Activated naive CD8-positive, alpha-beta T cell treated with anti-CD3 and anti-CD28 coated beads for 36 hours (primary cell): ENCODE measurements around the gene NAT14. TPM values are rescaled to one million over a fixed set of nuclear protein-coding genes. Genes with fewer than 3 reads are reported as not detected.

ENCODE experiments used
- total RNA-seq, 2 experiments: library from RNA; stranded (reverse); gene quantifications; one replicate each; pipeline ENCODE4 v1.2.3, GENCODE V29; 2021

Gene NAT14
- total RNA-seq, 2 experiments from 2014 or later, result 24.8 to 24.9 TPM

Other genes starting within 250 kb of the NAT14 start
- 100 to 1,000 TPM; 226 to 227 TPM for gene PPP6R1, start 226.2 kb upstream of the NAT14 start, total RNA-seq
- gene HSPBP1, start 205.1 kb upstream of the NAT14 start, total RNA-seq, result 10 to 100 TPM; 68.0 to 69.7 TPM
- 1 to 10 TPM; 5.6 to 6.4 TPM for gene BRSK1, start 201.2 kb upstream of the NAT14 start, total RNA-seq
- not detected for gene TMEM150B, start 159.8 kb upstream of the NAT14 start, total RNA-seq
- 10 to 100 TPM; 14.9 to 15.4 TPM for gene KMT5C, start 145.3 kb upstream of the NAT14 start, total RNA-seq
- not detected for gene COX6B2, start 130.5 kb upstream of the NAT14 start, total RNA-seq
- not detected for gene GARIN5B, start 121.9 kb upstream of the NAT14 start, total RNA-seq
- not detected for gene IL11, start 114.7 kb upstream of the NAT14 start, total RNA-seq
- gene TMEM190, start 108.4 kb upstream of the NAT14 start, total RNA-seq, result not detected
- gene TMEM238, start 100.9 kb upstream of the NAT14 start, total RNA-seq, result 10 to 100 TPM; 10.1 to 10.8 TPM
- gene RPL28, start 99.3 kb upstream of the NAT14 start, total RNA-seq, result 1,000 to 10,000 TPM; 2,585 to 2,613 TPM
- 100 to 1,000 TPM; 323 to 325 TPM for gene UBE2S, start 77.4 kb upstream of the NAT14 start, total RNA-seq
- gene SHISA7, start 41.9 kb upstream of the NAT14 start, total RNA-seq, result not detected
- 10 to 100 TPM; 35.7 to 37.5 TPM for gene ISOC2, start 23.5 kb upstream of the NAT14 start, total RNA-seq
- not detected for gene C19orf85, start 20.4 kb upstream of the NAT14 start, total RNA-seq
- gene ZNF628, start 8.6 kb upstream of the NAT14 start, total RNA-seq, result 10 to 100 TPM in 1 of 2 experiments, 1 to 10 TPM in 1; 8.8 to 10.3 TPM
- gene SSC5D, start 3.2 kb downstream of the NAT14 start, total RNA-seq, result 1 to 10 TPM in 1 of 2 experiments, under 1 TPM in 1; 0.46 to 1.4 TPM
- gene SBK2, start 51.9 kb downstream of the NAT14 start, total RNA-seq, result not detected
- not detected for gene SBK3, start 60.4 kb downstream of the NAT14 start, total RNA-seq
- gene ZNF579, start 95.7 kb downstream of the NAT14 start, total RNA-seq, result 1 to 10 TPM; 5.5 to 6.1 TPM
- gene FIZ1, start 114.3 kb downstream of the NAT14 start, total RNA-seq, result 10 to 100 TPM; 19.8 to 20.7 TPM
- 10 to 100 TPM; 10.8 to 11.5 TPM for gene ZNF524, start 115.1 kb downstream of the NAT14 start, total RNA-seq
- gene ZNF865, start 120.5 kb downstream of the NAT14 start, total RNA-seq, result 10 to 100 TPM; 10.5 to 10.7 TPM
- gene ZNF784, start 139.4 kb downstream of the NAT14 start, total RNA-seq, result 1 to 10 TPM; 3.7 to 3.9 TPM
- gene ZNF580, start 155.8 kb downstream of the NAT14 start, total RNA-seq, result 10 to 100 TPM; 29.6 to 30.6 TPM
- gene ZNF581, start 158.5 kb downstream of the NAT14 start, total RNA-seq, result 10 to 100 TPM; 39.9 to 42.3 TPM
- 10 to 100 TPM; 10.9 to 12.0 TPM for gene CCDC106, start 163.0 kb downstream of the NAT14 start, total RNA-seq
- 100 to 1,000 TPM; 341 to 345 TPM for gene U2AF2, start 169.8 kb downstream of the NAT14 start, total RNA-seq
- 10 to 100 TPM; 37.1 to 39.5 TPM for gene EPN1, start 190.0 kb downstream of the NAT14 start, total RNA-seq